T-helper 17 cell (primary cell): ENCODE measurements around the gene C4orf54. TPM values are rescaled to one million over a fixed set of nuclear protein-coding genes. Genes with fewer than 3 reads are reported as not detected.

ENCODE experiments used
- ATAC-seq: fragments of 150-1000 bp; cut with Tn5 transposase; 2 replicates; pipeline ENCODE4 v1.10.0; 2021; ENCODE audit warnings: mild to moderate bottlenecking, moderate library complexity
- DNase-seq, 3 donors: peaks; one replicate each; pipeline versions ENCODE4 v3.0.0 to v3.0.0-alpha.2; 2020 to 2021
- H3K9me3 ChIP-seq: one replicate; pipeline ENCODE4 v1.7.0; 2013; ENCODE audit warnings: low read length, mild to moderate bottlenecking; ENCODE audit not compliant: control insufficient read depth, poor library complexity, severe bottlenecking
- H3K27ac Mint-ChIP-seq: one replicate; pipeline ENCODE4 v1.8.0; 2022; ENCODE audit warnings: mild to moderate bottlenecking, moderate library complexity, mixed read lengths
- H3K27me3 Mint-ChIP-seq: one replicate; pipeline ENCODE4 v1.8.0; 2022; ENCODE audit warnings: mixed read lengths
- H3K36me3 Mint-ChIP-seq: one replicate; pipeline ENCODE4 v1.8.0; 2022; ENCODE audit warnings: low read depth, mixed read lengths
- H3K4me1 Mint-ChIP-seq: one replicate; pipeline ENCODE4 v1.8.0; 2022; ENCODE audit warnings: mild to moderate bottlenecking, mixed read lengths
- H3K4me3 Mint-ChIP-seq: one replicate; pipeline ENCODE4 v1.8.0; 2022; ENCODE audit warnings: mild to moderate bottlenecking, moderate library complexity, mixed read lengths
- total RNA-seq, 4 donors: library from RNA in 2 of 4; stranded (reverse) in 2 of 4; gene quantifications; one replicate each; pipeline ENCODE4 v1.2.3 and lab custom pipeline; 2022 to 2026

C4orf54 gene
- total RNA-seq, 2 donors from 2014 or later: not detected

- H3K4me1 Mint-ChIP-seq: no peaks in the 10 kb centered on the region
- peaks cover 4% of the 10 kb centered on the region for H3K9me3 ChIP-seq
- no peak for ATAC-seq
- no peak overlapping the region for H3K4me3 Mint-ChIP-seq
- no peaks in the 10 kb centered on the region for H3K27me3 Mint-ChIP-seq
- no peak for DNase-seq
- no peaks in the 10 kb centered on the region for H3K36me3 Mint-ChIP-seq
- no peak overlapping the region for H3K27ac Mint-ChIP-seq
Measured at GRCh38 chr4:99668472-99668871, 10.8 kb upstream of the C4orf54 start.

- ATAC-seq (no peak), DNase-seq (no peak)
- H3K27me3 Mint-ChIP-seq: peaks cover 7% of the 10 kb centered on the region
- H3K9me3 ChIP-seq: no peaks in the 10 kb centered on the region
- no peaks in the 10 kb centered on the region for H3K4me1 Mint-ChIP-seq
- H3K4me3 Mint-ChIP-seq: no peak overlapping the region
- H3K36me3 Mint-ChIP-seq: no peaks in the 10 kb centered on the region
- H3K27ac Mint-ChIP-seq: no peak overlapping the region
Measured at GRCh38 chr4:99665983-99666382, 8.4 kb upstream of the C4orf54 start.

GRCh38 chr4:99664716-99665115 is 7.1 kb upstream of the C4orf54 start:
- DNase-seq (no peak), ATAC-seq (no peak)
- no peak overlapping the region for H3K4me3 Mint-ChIP-seq
- no peak overlapping the region for H3K27ac Mint-ChIP-seq
- peaks cover 7% of the 10 kb centered on the region for H3K27me3 Mint-ChIP-seq
- no peaks in the 10 kb centered on the region for H3K4me1 Mint-ChIP-seq
- H3K9me3 ChIP-seq: no peaks in the 10 kb centered on the region
- H3K36me3 Mint-ChIP-seq: no peaks in the 10 kb centered on the region

GRCh38 chr4:99661907-99662306 is 4.3 kb upstream of the C4orf54 start:
- H3K36me3 Mint-ChIP-seq: no peaks in the 10 kb centered on the region
- ATAC-seq (no peak), DNase-seq (no peak)
- H3K4me3 Mint-ChIP-seq: no peak overlapping the region
- H3K4me1 Mint-ChIP-seq: no peaks in the 10 kb centered on the region
- H3K27ac Mint-ChIP-seq: no peak overlapping the region
- no peaks in the 10 kb centered on the region for H3K9me3 ChIP-seq
- H3K27me3 Mint-ChIP-seq: peaks cover 17% of the 10 kb centered on the region

- H3K27me3 Mint-ChIP-seq: peaks cover 21% of the 10 kb centered on the region
- DNase-seq: no peak
- H3K27ac Mint-ChIP-seq: no peak overlapping the region
- H3K9me3 ChIP-seq: no peaks in the 10 kb centered on the region
- peaks cover 2% of the 10 kb centered on the region for H3K4me1 Mint-ChIP-seq
- H3K4me3 Mint-ChIP-seq: no peak overlapping the region
- no peak for ATAC-seq
- no peaks in the 10 kb centered on the region for H3K36me3 Mint-ChIP-seq
Measured at GRCh38 chr4:99658666-99659065, 1.0 kb upstream of the C4orf54 start.

GRCh38 chr4:99655308-99656081 is 2.1 kb downstream of the C4orf54 start:
- Mint-ChIP-seq H3K4me1 (peaks cover 2% of the 10 kb centered on the region), H3K36me3 (no peaks in the 10 kb centered on the region), H3K4me3 (no peak overlapping the region), H3K27ac (no peak overlapping the region), H3K27me3 (peaks cover 14% of the 10 kb centered on the region)
- no peaks in the 10 kb centered on the region for H3K9me3 ChIP-seq
- DNase-seq (no peak), ATAC-seq (no peak)

GRCh38 chr4:99654361-99654761 is 3.3 kb downstream of the C4orf54 start:
- H3K27ac Mint-ChIP-seq: no peak overlapping the region
- no peak overlapping the region for H3K4me3 Mint-ChIP-seq
- no peak for DNase-seq
- no peak for ATAC-seq
- H3K4me1 Mint-ChIP-seq: peaks cover 2% of the 10 kb centered on the region
- no peaks in the 10 kb centered on the region for H3K9me3 ChIP-seq
- peaks cover 13% of the 10 kb centered on the region for H3K27me3 Mint-ChIP-seq
- no peaks in the 10 kb centered on the region for H3K36me3 Mint-ChIP-seq

- Mint-ChIP-seq H3K27me3 (peaks cover 9% of the 10 kb centered on the region), H3K36me3 (no peaks in the 10 kb centered on the region), H3K27ac (no peak overlapping the region), H3K4me1 (peaks cover 2% of the 10 kb centered on the region), H3K4me3 (no peak overlapping the region)
- no peak for ATAC-seq
- no peaks in the 10 kb centered on the region for H3K9me3 ChIP-seq
- DNase-seq: no peak
Measured at GRCh38 chr4:99653916-99654315, 3.7 kb downstream of the C4orf54 start.

GRCh38 chr4:99652596-99653436 is 4.8 kb downstream of the C4orf54 start:
- peaks cover 5% of the 10 kb centered on the region for H3K27me3 Mint-ChIP-seq
- no peak overlapping the region for H3K27ac Mint-ChIP-seq
- ATAC-seq (no peak), DNase-seq (no peak)
- no peaks in the 10 kb centered on the region for H3K9me3 ChIP-seq
- no peaks in the 10 kb centered on the region for H3K36me3 Mint-ChIP-seq
- no peak overlapping the region for H3K4me3 Mint-ChIP-seq
- H3K4me1 Mint-ChIP-seq: peaks cover 2% of the 10 kb centered on the region

GRCh38 chr4:99651811-99652485 is 5.7 kb downstream of the C4orf54 start:
- Mint-ChIP-seq H3K4me3 (no peak overlapping the region), H3K27ac (no peak overlapping the region), H3K36me3 (no peaks in the 10 kb centered on the region), H3K27me3 (peaks cover 5% of the 10 kb centered on the region), H3K4me1 (peaks cover 2% of the 10 kb centered on the region)
- DNase-seq (no peak), ATAC-seq (no peak)
- no peaks in the 10 kb centered on the region for H3K9me3 ChIP-seq

- Mint-ChIP-seq H3K4me3 (no peak overlapping the region), H3K4me1 (peaks cover 2% of the 10 kb centered on the region), H3K27ac (no peak overlapping the region), H3K36me3 (no peaks in the 10 kb centered on the region), H3K27me3 (peaks cover 5% of the 10 kb centered on the region)
- no peaks in the 10 kb centered on the region for H3K9me3 ChIP-seq
- ATAC-seq (no peak), DNase-seq (no peak)
Measured at GRCh38 chr4:99651016-99651769, 6.4 kb downstream of the C4orf54 start.

- no peaks in the 10 kb centered on the region for H3K36me3 Mint-ChIP-seq
- no peak overlapping the region for H3K4me3 Mint-ChIP-seq
- DNase-seq (no peak), ATAC-seq (no peak)
- no peak overlapping the region for H3K27ac Mint-ChIP-seq
- H3K4me1 Mint-ChIP-seq: no peaks in the 10 kb centered on the region
- H3K9me3 ChIP-seq: no peaks in the 10 kb centered on the region
- H3K27me3 Mint-ChIP-seq: peaks cover 5% of the 10 kb centered on the region
Measured at GRCh38 chr4:99649778-99650177, 7.8 kb downstream of the C4orf54 start.

- Mint-ChIP-seq H3K27me3 (peaks cover under 1% of the 10 kb centered on the region), H3K4me1 (no peaks in the 10 kb centered on the region), H3K27ac (no peak overlapping the region), H3K36me3 (no peaks in the 10 kb centered on the region), H3K4me3 (no peak overlapping the region)
- H3K9me3 ChIP-seq: no peaks in the 10 kb centered on the region
- no peak for DNase-seq
- ATAC-seq: no peak
Measured at GRCh38 chr4:99649208-99649607, 8.4 kb downstream of the C4orf54 start.
